WTC11 (cell line): Measurements from ENCODE around the gene UQCRC2. TPM values are rescaled to one million over a fixed set of nuclear protein-coding genes. Genes with fewer than 3 reads are reported as not detected.

Source experiments
- AFF4 ChIP-seq: sonication (generic); formaldehyde crosslinking; IDR thresholded peaks from 2 replicates; pipeline ENCODE4 v1.8.1; 2023; ENCODE audit warnings: mild to moderate bottlenecking, missing genetic modification reagents, borderline replicate concordance
- ATF3 ChIP-seq: sonication (generic); formaldehyde crosslinking; conservative IDR thresholded peaks from 2 replicates; pipeline ENCODE4 v1.8.1; 2022; ENCODE audit warnings: mild to moderate bottlenecking, missing genetic modification reagents
- CBFB ChIP-seq: sonication (generic); formaldehyde crosslinking; IDR thresholded peaks from 2 replicates; pipeline ENCODE4 v1.8.1; 2022; ENCODE audit warnings: mild to moderate bottlenecking, low read depth, missing genetic modification reagents
- CDX4 ChIP-seq: fragments of 250-450 bp; sonication (Bioruptor Pico); IDR thresholded peaks from 2 replicates; pipeline ENCODE4 v1.9.0; 2021; ENCODE audit warnings: moderate library complexity, mild to moderate bottlenecking, inconsistent platforms, borderline replicate concordance
- ELF4 ChIP-seq: sonication (generic); formaldehyde crosslinking; IDR thresholded peaks from 2 replicates; pipeline ENCODE4 v1.8.1; 2022; ENCODE audit warnings: low read depth, mild to moderate bottlenecking, moderate library complexity, missing genetic modification reagents
- FOXK1 ChIP-seq: sonication (generic); formaldehyde crosslinking; IDR thresholded peaks from 2 replicates; pipeline ENCODE4 v1.8.0; 2022; ENCODE audit warnings: mild to moderate bottlenecking, moderate library complexity, missing genetic modification reagents
- FOXP4 ChIP-seq: sonication (generic); formaldehyde crosslinking; IDR thresholded peaks from 2 replicates; pipeline ENCODE4 v1.8.0; 2022; ENCODE audit warnings: mild to moderate bottlenecking, missing genetic modification reagents
- GABPB1 ChIP-seq: sonication (generic); formaldehyde crosslinking; IDR thresholded peaks from 2 replicates; pipeline ENCODE4 v1.8.1; 2023; ENCODE audit warnings: mild to moderate bottlenecking, missing genetic modification reagents
- IRF1 ChIP-seq: sonication (generic); formaldehyde crosslinking; IDR thresholded peaks from 2 replicates; pipeline ENCODE4 v1.8.0; 2023; ENCODE audit warnings: missing genetic modification reagents
- JUN ChIP-seq: sonication (generic); formaldehyde crosslinking; IDR thresholded peaks from 2 replicates; pipeline ENCODE4 v1.8.0; 2023; ENCODE audit warnings: mild to moderate bottlenecking, missing genetic modification reagents
- NR2C2 ChIP-seq: sonication (generic); formaldehyde crosslinking; IDR thresholded peaks from 2 replicates; pipeline ENCODE4 v1.8.0; 2022; ENCODE audit warnings: mild to moderate bottlenecking, missing genetic modification reagents
- NR3C1 ChIP-seq: sonication (generic); formaldehyde crosslinking; conservative IDR thresholded peaks from 2 replicates; pipeline ENCODE4 v1.8.1; 2023; ENCODE audit warnings: low read depth, mild to moderate bottlenecking, missing genetic modification reagents
- OVOL2 ChIP-seq: fragments of 250-450 bp; sonication (Bioruptor Pico); IDR thresholded peaks from 2 replicates; pipeline ENCODE4 v1.9.0; 2021; ENCODE audit warnings: mild to moderate bottlenecking, borderline replicate concordance
- PREB ChIP-seq: sonication (generic); formaldehyde crosslinking; IDR thresholded peaks from 2 replicates; pipeline ENCODE4 v1.8.1; 2022; ENCODE audit warnings: mild to moderate bottlenecking, missing genetic modification reagents, moderate library complexity, borderline replicate concordance
- SMAD4 ChIP-seq: sonication (generic); formaldehyde crosslinking; IDR thresholded peaks from 2 replicates; pipeline ENCODE4 v1.8.0; 2022; ENCODE audit warnings: mild to moderate bottlenecking, missing genetic modification reagents
- TEAD1 ChIP-seq: sonication (generic); formaldehyde crosslinking; IDR thresholded peaks from 2 replicates; pipeline ENCODE4 v1.8.0; 2022; ENCODE audit warnings: mild to moderate bottlenecking, missing genetic modification reagents
- TEAD4 ChIP-seq: sonication (generic); formaldehyde crosslinking; IDR thresholded peaks from 2 replicates; pipeline ENCODE4 v1.8.0; 2022; ENCODE audit warnings: mild to moderate bottlenecking, missing genetic modification reagents
- ZNF219 ChIP-seq: sonication (generic); formaldehyde crosslinking; IDR thresholded peaks from 2 replicates; pipeline ENCODE4 v1.8.0; 2023; ENCODE audit warnings: missing genetic modification reagents, mild to moderate bottlenecking, borderline replicate concordance
- ZNF232 ChIP-seq: sonication (generic); formaldehyde crosslinking; IDR thresholded peaks from 2 replicates; pipeline ENCODE4 v1.8.0; 2022; ENCODE audit warnings: mild to moderate bottlenecking, missing genetic modification reagents
- ZNF263 ChIP-seq: sonication (generic); formaldehyde crosslinking; IDR thresholded peaks from 2 replicates; pipeline ENCODE4 v1.8.1; 2022; ENCODE audit warnings: low read depth, mild to moderate bottlenecking, moderate library complexity, missing genetic modification reagents
- ZNF281 ChIP-seq: sonication (generic); formaldehyde crosslinking; IDR thresholded peaks from 2 replicates; pipeline ENCODE4 v1.8.0; 2023; ENCODE audit warnings: mild to moderate bottlenecking, missing genetic modification reagents
- ZNF317 ChIP-seq: sonication (generic); formaldehyde crosslinking; IDR thresholded peaks from 2 replicates; pipeline ENCODE4 v1.8.1; 2023; ENCODE audit warnings: low read depth, mild to moderate bottlenecking, moderate library complexity, missing genetic modification reagents, borderline replicate concordance
- ZNF423 ChIP-seq: fragments of 250-450 bp; sonication (Bioruptor Pico); IDR thresholded peaks from 2 replicates; pipeline ENCODE4 v2.1.2; 2022; ENCODE audit warnings: mild to moderate bottlenecking, moderate library complexity
- ZNF512 ChIP-seq: sonication (generic); formaldehyde crosslinking; IDR thresholded peaks from 2 replicates; pipeline ENCODE4 v1.8.1; 2022; ENCODE audit warnings: missing genetic modification reagents, borderline replicate concordance
- total RNA-seq: library from RNA; stranded (reverse); gene quantifications from 3 replicates; pipeline ENCODE4 v1.2.3, GENCODE V29; 2021

Gene UQCRC2
- total RNA-seq, 1 experiment from 2014 or later: 197 TPM

GRCh38 chr16:21952793-21953540 is at the start of gene UQCRC2 (continued):
- TF ChIP-seq AFF4 (no peak), ZNF281 (no peak), ZNF317 (CRISPR knock-in tag) (no peak), JUN (CRISPR knock-in tag) (0 out of 2 replicates have a peak, but pooled peaks have one; percentile 12), ZNF232 (no peak), ZNF512 (CRISPR knock-in tag) (no peak), ZNF219 (no peak), ATF3 (no peak), NR3C1 (CRISPR knock-in tag) (no peak), ZNF263 (CRISPR knock-in tag) (no peak), OVOL2 (CRISPR knock-in tag) (no peak), SMAD4 (no peak), FOXK1 (peak; percentile 65), ELF4 (CRISPR knock-in tag) (no peak), PREB (CRISPR knock-in tag) (no peak), ZNF423 (CRISPR knock-in tag) (no peak), TEAD1 (CRISPR knock-in tag) (no peak), CBFB (CRISPR knock-in tag) (no peak), TEAD4 (CRISPR knock-in tag) (no peak), CDX4 (CRISPR knock-in tag) (no peak), IRF1 (CRISPR knock-in tag) (no peak), FOXP4 (no peak), GABPB1 (CRISPR knock-in tag) (0 out of 2 replicates have a peak, but pooled peaks have one; percentile 32), NR2C2 (no peak)
